ENCODE results near the gene KAT5.
A peak's percentile ranks its signal among the peaks of the same experiment; 100 is the strongest.

Gene KAT5

DNA sequence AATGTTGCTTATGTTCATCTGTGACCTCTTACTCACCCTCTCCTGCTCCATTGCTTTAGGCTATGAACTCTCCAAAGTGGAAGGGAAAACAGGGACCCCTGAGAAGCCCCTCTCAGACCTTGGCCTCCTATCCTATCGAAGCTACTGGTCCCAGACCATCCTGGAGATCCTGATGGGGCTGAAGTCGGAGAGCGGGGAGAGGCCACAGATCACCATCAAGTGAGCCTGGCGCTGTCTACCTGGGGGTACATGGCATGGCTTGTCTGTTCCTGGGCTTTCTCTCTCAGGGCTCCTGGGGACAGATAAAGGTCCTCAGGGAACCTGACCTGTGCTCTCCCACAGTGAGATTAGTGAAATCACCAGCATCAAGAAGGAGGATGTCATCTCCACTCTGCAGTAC, 6.5 kb downstream of the KAT5 start:
- no peaks in the 10 kb centered on the region for H3K27me3 ChIP-seq (ENCODE audit: low read depth, low read length)
- no peak overlapping the region for H3K4me3 ChIP-seq (ENCODE audit: low read length)
- no peak overlapping the region for H3K27ac ChIP-seq (ENCODE audit: low read length)
- H3K4me1 ChIP-seq (ENCODE audit: low read length), result peaks cover 7% of the 10 kb centered on the region; the same call in 1 of the 2 replicates
- 0 out of 2 replicates have a peak overlapping the region, but pooled peaks have one; percentile 79 for H3K4me2 ChIP-seq (ENCODE audit: low read length)
- no peak overlapping the region for H2AFZ ChIP-seq (ENCODE audit: low read depth, low read length)
- no peak overlapping the region for H3K9ac ChIP-seq (ENCODE audit: low read length)
- H3K79me2 ChIP-seq (ENCODE audit: low read length), result peaks cover 28% of the 10 kb centered on the region
- peaks cover 53% of the 10 kb centered on the region for H3K36me3 ChIP-seq (replicated peaks; ENCODE audit: low read depth, low read length)
- H3K9me3 ChIP-seq (ENCODE audit: insufficient read depth, low read length), result no peaks in the 10 kb centered on the region
- TF ChIP-seq EZH2phosphoT487 (IDR thresholded peaks at IDR 0.05; ENCODE audit: low read depth) (no peak), CTCF (IDR thresholded peaks at IDR 0.05; ENCODE audit: low read depth, low read length) (no peak)
- H4K20me1 ChIP-seq (ENCODE audit: insufficient read depth, low read length), result no peaks in the 10 kb centered on the region

DNA sequence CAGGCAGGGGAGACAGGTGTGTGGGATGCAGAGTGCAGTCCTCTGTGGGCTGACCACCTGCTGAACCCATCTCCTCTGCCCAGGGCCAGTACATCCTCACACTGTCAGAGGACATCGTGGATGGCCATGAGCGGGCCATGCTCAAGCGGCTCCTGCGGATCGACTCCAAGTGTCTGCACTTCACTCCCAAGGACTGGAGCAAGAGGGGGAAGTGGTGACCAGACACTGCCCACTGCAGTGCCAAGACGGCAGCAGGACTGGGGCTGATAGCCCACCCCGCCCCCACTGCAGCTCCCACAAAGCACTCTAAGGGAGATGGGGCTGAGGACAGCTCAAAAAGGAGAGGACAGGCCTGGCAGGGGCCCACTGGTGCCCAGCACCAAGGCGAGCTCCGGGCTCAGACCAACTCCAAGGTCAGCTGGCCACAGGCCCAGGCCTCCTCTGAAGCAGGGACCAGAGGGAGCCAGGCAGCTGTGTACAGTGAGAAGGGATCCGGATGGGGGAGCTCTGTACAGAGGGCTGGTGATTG, 7.0 kb downstream of the KAT5 start:
- TF ChIP-seq EZH2phosphoT487 (IDR thresholded peaks at IDR 0.05; ENCODE audit: low read depth), result no peak
- no peak for TF ChIP-seq CTCF (IDR thresholded peaks at IDR 0.05; ENCODE audit: low read depth, low read length)
- H2AFZ ChIP-seq (ENCODE audit: low read depth, low read length), result no peak overlapping the region
- no peak overlapping the region for H3K27ac ChIP-seq (ENCODE audit: low read length)
- peaks cover 7% of the 10 kb centered on the region; the same call in 1 of the 2 replicates for H3K4me1 ChIP-seq (ENCODE audit: low read length)
- H3K4me3 ChIP-seq (ENCODE audit: low read length), result peak overlapping the region; percentile 83
- peaks cover 50% of the 10 kb centered on the region for H3K36me3 ChIP-seq (replicated peaks; ENCODE audit: low read depth, low read length)
- no peaks in the 10 kb centered on the region for H3K9me3 ChIP-seq (ENCODE audit: insufficient read depth, low read length)
- peak overlapping the region; percentile 79 for H3K4me2 ChIP-seq (ENCODE audit: low read length)
- H3K79me2 ChIP-seq (ENCODE audit: low read length), result peaks cover 26% of the 10 kb centered on the region
- no peaks in the 10 kb centered on the region for H4K20me1 ChIP-seq (ENCODE audit: insufficient read depth, low read length)
- no peaks in the 10 kb centered on the region for H3K27me3 ChIP-seq (ENCODE audit: low read depth, low read length)
- peak overlapping the region; percentile 71 for H3K9ac ChIP-seq (ENCODE audit: low read length)

- H3K79me2 ChIP-seq (ENCODE audit: low read length), result peaks cover 26% of the 10 kb centered on the region
- no peak for TF ChIP-seq EZH2phosphoT487 (IDR thresholded peaks at IDR 0.05; ENCODE audit: low read depth)
- TF ChIP-seq CTCF (IDR thresholded peaks at IDR 0.05; ENCODE audit: low read depth, low read length), result no peak; the same call in 1 of the 2 replicates
- H3K27me3 ChIP-seq (ENCODE audit: low read depth, low read length), result no peaks in the 10 kb centered on the region
- peaks cover 7% of the 10 kb centered on the region; the same call in 1 of the 2 replicates for H3K4me1 ChIP-seq (ENCODE audit: low read length)
- peak overlapping the region; percentile 83 for H3K4me3 ChIP-seq (ENCODE audit: low read length)
- no peaks in the 10 kb centered on the region for H4K20me1 ChIP-seq (ENCODE audit: insufficient read depth, low read length)
- peak overlapping the region; percentile 71 for H3K9ac ChIP-seq (ENCODE audit: low read length)
- H3K36me3 ChIP-seq (replicated peaks; ENCODE audit: low read depth, low read length), result peaks cover 42% of the 10 kb centered on the region
- H3K4me2 ChIP-seq (ENCODE audit: low read length), result peak overlapping the region; percentile 79
- H3K27ac ChIP-seq (ENCODE audit: low read length), result peak overlapping the region; percentile 57; the same call in 1 of the 2 replicates
- H3K9me3 ChIP-seq (ENCODE audit: insufficient read depth, low read length), result no peaks in the 10 kb centered on the region
- no peak overlapping the region for H2AFZ ChIP-seq (ENCODE audit: low read depth, low read length)
Measured at GRCh38 chr11:65719871-65720210, 7.8 kb downstream of the KAT5 start.

- peaks cover 7% of the 10 kb centered on the region; the same call in 1 of the 2 replicates for H3K4me1 ChIP-seq (ENCODE audit: low read length)
- H3K4me2 ChIP-seq (ENCODE audit: low read length), result peak within 1 kb of the TSS; percentile 79
- H3K9ac ChIP-seq (ENCODE audit: low read length), result peak within 1 kb of the TSS; percentile 71
- peak within 1 kb of the TSS; percentile 57 for H3K27ac ChIP-seq (ENCODE audit: low read length)
- peaks cover 38% of the 10 kb centered on the region for H3K36me3 ChIP-seq (replicated peaks; ENCODE audit: low read depth, low read length)
- H2AFZ ChIP-seq (ENCODE audit: low read depth, low read length), result peak within 1 kb of the TSS; percentile 59; the same call in 1 of the 2 replicates
- H3K9me3 ChIP-seq (ENCODE audit: insufficient read depth, low read length), result no peaks in the 10 kb centered on the region
- TF ChIP-seq CTCF (IDR thresholded peaks at IDR 0.05; ENCODE audit: low read depth, low read length) (no peak), EZH2phosphoT487 (IDR thresholded peaks at IDR 0.05; ENCODE audit: low read depth) (no peak)
- peaks cover 26% of the 10 kb centered on the region for H3K79me2 ChIP-seq (ENCODE audit: low read length)
- H3K4me3 ChIP-seq (ENCODE audit: low read length), result peak within 1 kb of the TSS; percentile 83
- H3K27me3 ChIP-seq (ENCODE audit: low read depth, low read length), result no peaks in the 10 kb centered on the region
- H4K20me1 ChIP-seq (ENCODE audit: insufficient read depth, low read length), result no peaks in the 10 kb centered on the region
Measured at GRCh38 chr11:65720211-65720934, 8.3 kb downstream of the KAT5 start, which contains the start of gene RNASEH2C. Gene RNASEH2C (minus strand): TSS chr11:65720798. CDS start chr11:65720758, 40 bp downstream.
